GM19467 (cell line): Measurements from ENCODE around the gene MYF6.

ENCODE experiments used
- ATAC-seq: cut with Tn5 transposase; IDR thresholded peaks from one replicate; pipeline ENCODE4 v1.9.1; 2021; ENCODE audit warnings: mild to moderate bottlenecking, moderate library complexity; ENCODE audit not compliant: unreplicated experiment

Gene MYF6

DNA sequence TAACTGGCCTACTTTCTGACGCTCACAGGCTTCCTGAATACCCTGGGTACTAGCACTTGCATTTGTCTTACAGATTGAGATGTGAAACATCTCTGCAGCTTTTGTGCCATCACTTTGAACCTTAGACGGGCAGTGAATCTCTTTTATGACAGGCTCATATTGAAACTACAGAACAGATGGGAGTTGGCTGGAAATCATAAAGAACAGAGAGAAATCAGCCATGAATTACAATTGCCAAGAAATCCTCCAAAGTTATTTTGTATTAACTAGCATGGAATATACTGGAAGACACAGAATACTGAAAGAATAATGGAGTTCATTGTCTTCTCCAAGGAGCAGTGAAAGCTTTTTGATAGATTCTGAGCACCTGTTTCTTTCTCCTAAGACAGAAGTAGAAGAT lies 42.0 kb downstream of the MYF6 start:
- no peak for ATAC-seq

DNA sequence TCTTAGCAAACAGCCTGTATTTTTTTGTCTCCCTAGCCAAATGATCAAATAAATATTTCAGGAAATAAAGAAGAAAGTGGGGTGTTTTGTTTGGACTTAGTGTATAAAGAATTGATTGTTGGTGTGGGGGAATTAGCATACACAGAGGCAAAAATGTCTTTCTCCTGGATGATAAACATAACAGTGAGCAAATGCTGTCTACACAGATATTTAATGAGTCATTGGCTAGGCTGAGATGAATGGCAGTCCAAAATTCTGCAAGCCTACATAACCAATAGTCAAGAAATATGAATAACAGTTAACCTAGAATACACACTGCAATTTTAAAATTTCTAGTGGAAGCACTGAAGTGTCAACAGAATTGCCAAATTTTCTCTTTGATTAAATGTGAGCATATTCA lies 45.0 kb downstream of the MYF6 start:
- no peak for ATAC-seq

DNA sequence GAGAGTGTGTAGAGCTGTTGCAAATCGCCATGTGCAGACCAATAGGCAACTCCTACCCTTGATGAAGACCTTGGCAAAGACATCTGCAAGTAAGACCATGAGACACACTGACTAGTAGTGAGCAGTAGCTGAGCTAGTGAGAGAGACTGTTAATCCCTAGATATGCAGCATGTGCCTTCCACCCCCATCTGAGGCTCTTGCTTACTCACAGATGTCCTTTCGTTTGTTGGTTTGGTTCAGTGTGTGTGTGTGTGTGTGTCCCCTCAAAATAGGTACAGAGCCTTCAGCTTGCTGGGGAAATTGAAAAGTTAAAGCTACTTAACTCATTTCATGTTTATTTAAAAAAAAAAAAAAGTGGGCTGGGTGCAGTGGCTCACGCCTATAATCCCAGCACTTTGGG lies 46.8 kb downstream of the MYF6 start:
- no peak for ATAC-seq

DNA sequence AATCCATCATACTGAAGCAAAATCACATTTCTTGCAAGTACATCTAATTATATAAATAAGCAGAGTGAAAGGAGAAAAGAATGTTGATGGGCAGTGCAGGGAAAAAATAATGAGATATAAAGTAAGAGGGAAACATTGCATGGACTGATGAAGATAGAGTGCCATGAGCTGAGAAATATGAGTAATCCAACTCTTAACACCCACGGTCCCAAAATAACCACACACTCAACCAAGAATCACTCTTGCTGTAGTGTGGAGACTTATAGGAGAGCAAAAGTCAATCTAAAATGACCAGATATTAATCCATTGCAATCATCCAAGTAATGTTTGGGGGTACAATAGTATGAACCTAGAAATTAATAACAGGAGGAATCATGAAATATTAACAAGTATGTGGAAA lies 49.4 kb downstream of the MYF6 start:
- no peak for ATAC-seq
